AG04449 (cell line): ENCODE results near the gene MRPL28.
"Not testable (repeated sequence)": the region's sequence is repeated elsewhere in the genome, so short reads cannot be mapped to it uniquely, and the experiment has no call there.

ENCODE experiments used
- CTCF ChIA-PET: fragments of 350-600 bp; formaldehyde crosslinking; extraction: SDS; loops from one replicate; lab custom pipeline; 2021; ENCODE audit warnings: antibody characterized with exemption; lab: Yijun Ruan, JAX
- POLR2A ChIA-PET: fragments of 400-600, 350-600 bp; formaldehyde crosslinking; extraction: SDS; loops from one replicate; lab custom pipeline; 2020; ENCODE audit warnings: antibody characterized with exemption, inconsistent platforms; lab: Yijun Ruan, JAX
- DNase-seq: peaks from one replicate; pipeline ENCODE4 v3.0.0-alpha.2; 2010; ENCODE audit warnings: low read depth, low spot score
- H3K4me3 ChIP-seq: 2 replicates; pipeline ENCODE4 v1.5.1; 2011; ENCODE audit warnings: low read depth, mild to moderate bottlenecking, control low read depth, low read length
- CTCF ChIP-seq: IDR thresholded peaks from one replicate; pipeline ENCODE4 v1.5.1; 2011; ENCODE audit warnings: mild to moderate bottlenecking, moderate library complexity, low read length, control low read depth, inconsistent platforms; ENCODE audit not compliant: insufficient read depth; ENCODE audit errors: missing control alignments

Gene MRPL28

GRCh38 chr16:350203-350602, 20.1 kb downstream of the MRPL28 start:
- DNase-seq: no peak
- POLR2A ChIA-PET: no interaction called here
- CTCF ChIA-PET: interaction anchor here (0.6 to 2.4 kb wide), 5 partner anchors 10 to 243 kb away, joined by 3 to 8 read pairs (median 3); partner anchors contain the start of gene FAM234A
- TF ChIP-seq CTCF: no peak
- no peak overlapping the region for H3K4me3 ChIP-seq

- no peak for DNase-seq
- ChIA-PET POLR2A (no interaction called here), CTCF (interaction anchor here (0.9 to 1.8 kb wide), 4 partner anchors 12 to 231 kb away, joined by 3 to 6 read pairs (median 4); partner anchors contain the start of gene FAM234A)
- TF ChIP-seq CTCF: no peak
- no peak overlapping the region for H3K4me3 ChIP-seq
Measured at GRCh38 chr16:349211-349610, 21.1 kb downstream of the MRPL28 start.

- H3K4me3 ChIP-seq, DNase-seq, POLR2A ChIA-PET: not testable (repeated sequence)
- CTCF ChIA-PET: interaction anchor here (0.9 to 1.8 kb wide), 3 partner anchors 11 to 231 kb away, joined by 3 to 6 read pairs (median 4); no protein-coding TSS in a partner anchor
Measured at GRCh38 chr16:348495-348894, 21.8 kb downstream of the MRPL28 start.

GRCh38 chr16:347203-347602, 23.1 kb downstream of the MRPL28 start:
- DNase-seq: no peak
- ChIA-PET POLR2A (no interaction called here), CTCF (no interaction called here)
- H3K4me3 ChIP-seq: no peak overlapping the region
- no peak for TF ChIP-seq CTCF

GRCh38 chr16:346587-346986, 23.8 kb downstream of the MRPL28 start:
- ChIA-PET POLR2A (no interaction called here), CTCF (no interaction called here)
- no peak overlapping the region for H3K4me3 ChIP-seq
- DNase-seq: no peak
- no peak for TF ChIP-seq CTCF

- DNase-seq: no peak
- POLR2A ChIA-PET: no interaction called here
- H3K4me3 ChIP-seq: no peak overlapping the region
- CTCF ChIA-PET: interaction anchor here (1.1 kb wide), 2 partner anchors 10 to 227 kb away, joined by 3 read pairs; no protein-coding TSS in a partner anchor
- TF ChIP-seq CTCF: no peak
Measured at GRCh38 chr16:345772-346171, 24.6 kb downstream of the MRPL28 start.
